Body of pancreas (tissue), 4 donors: Measurements from ENCODE around the gene SMARCB1. TPM values are rescaled to one million over a fixed set of nuclear protein-coding genes. Genes with fewer than 3 reads are reported as not detected.

Experiments used
- ATAC-seq: fragments of 150-250 bp; one replicate; pipeline ENCODE4 v1.9.1; 2016
- DNase-seq, 4 donors: peaks; one replicate each; pipeline ENCODE4 v3.0.0-alpha.2; 2019
- H3K27ac ChIP-seq, 4 donors: fragments of 200-600 bp; sonication (generic); 1 replicate in 3 of 4; 2 replicates in 1 of 4; pipeline versions ENCODE4 v1.5.1 to v1.6.1; 2016 to 2019; ENCODE audit warnings: mild to moderate bottlenecking in 1 of 4, mixed read lengths in 1 of 4, moderate library complexity in 1 of 4
- H3K27me3 ChIP-seq, 2 donors: fragments of 200-600 bp; sonication (generic); one replicate each; pipeline ENCODE4 v1.6.0; 2016; ENCODE audit warnings: mild to moderate bottlenecking in 1 of 2
- H3K36me3 ChIP-seq, 2 donors: fragments of 200-600 bp; sonication (generic); replicated peaks in 1 of 2; 2 replicates each; pipeline ENCODE4 v1.5.1; 2016; ENCODE audit warnings: low read depth in 2 of 2; ENCODE audit not compliant: insufficient read depth in 1 of 2
- H3K4me1 ChIP-seq: fragments of 200-600 bp; sonication (generic); one replicate; pipeline ENCODE4 v1.6.0; 2016
- H3K4me3 ChIP-seq, 2 donors: fragments of 200-600 bp; sonication (generic); 1 replicate in 1 of 2; 2 replicates in 1 of 2; pipeline ENCODE4 v1.5.1; 2016 to 2019
- H3K9me3 ChIP-seq, 3 donors: fragments of 200-600 bp; sonication (generic); 1 replicate in 2 of 3; 2 replicates in 1 of 3; pipeline ENCODE4 v1.5.1; 2016
- POLR2A ChIP-seq, 3 donors: fragments of 450-650 bp; IDR thresholded peaks; one replicate each; pipeline ENCODE4 v1.6.1; 2016; ENCODE audit warnings: antibody characterized with exemption in 3 of 3, mild to moderate bottlenecking in 2 of 3
- WGBS, 2 donors: methylation state at CpG; one replicate each; pipeline ENCODE4 v1.1.5; 2017; 5-methylcytosine and 5-hydroxymethylcytosine counted together
- intact Hi-C: fragments of 100-400 bp; cut with DNase I; formaldehyde crosslinking; loops from one replicate; pipeline ENCODE4 v1.15.1; 2023
- total RNA-seq, 2 donors: library from RNA; depleted of rRNA; stranded (reverse); fragments of >200 nt; gene quantifications; one replicate each; pipeline ENCODE4 v1.1.0, GENCODE V29; 2016
- TF ChIP-seq, protein P1 (sequence below), 7 experiments: fragments of 450-650 bp in 4 of 7; fragments of 200-600 bp in 3 of 7; sonication (generic) in 3 of 7; IDR thresholded peaks; one replicate each; pipeline ENCODE4 v1.5.1; 2016 to 2019; ENCODE audit warnings: antibody characterized with exemption in 7 of 7

The SMARCB1 gene
- total RNA-seq, 2 donors from 2014 or later: 40.2 to 119 TPM

DNA sequence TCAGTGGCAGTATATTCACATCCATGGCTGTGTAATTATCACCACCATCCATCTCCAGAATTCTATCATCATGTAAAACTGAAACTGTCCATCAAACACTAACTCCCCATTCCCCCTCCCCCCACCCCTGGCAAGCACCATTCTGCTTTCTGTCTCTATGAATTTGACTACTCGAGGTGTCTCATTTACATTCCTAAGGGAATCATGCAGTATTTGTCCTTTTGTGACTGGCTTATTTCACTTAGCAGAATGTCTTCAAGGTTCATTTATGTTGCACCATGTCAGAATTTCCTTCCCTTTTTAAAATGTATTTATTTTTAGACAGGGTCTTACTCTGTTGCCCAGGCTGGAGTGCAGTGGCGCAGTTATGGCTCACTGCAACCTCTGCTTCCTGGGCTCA lies 31.8 kb downstream of the SMARCB1 start:
- no peaks in the 10 kb centered on the region for H3K9me3 ChIP-seq
- H3K4me1 ChIP-seq: no peaks in the 10 kb centered on the region
- no peak for ATAC-seq
- DNase-seq: no peak
- H3K36me3 ChIP-seq: peaks cover 0 to 21% of the 10 kb centered on the region in 2 donors
- TF ChIP-seq, protein P1, sequence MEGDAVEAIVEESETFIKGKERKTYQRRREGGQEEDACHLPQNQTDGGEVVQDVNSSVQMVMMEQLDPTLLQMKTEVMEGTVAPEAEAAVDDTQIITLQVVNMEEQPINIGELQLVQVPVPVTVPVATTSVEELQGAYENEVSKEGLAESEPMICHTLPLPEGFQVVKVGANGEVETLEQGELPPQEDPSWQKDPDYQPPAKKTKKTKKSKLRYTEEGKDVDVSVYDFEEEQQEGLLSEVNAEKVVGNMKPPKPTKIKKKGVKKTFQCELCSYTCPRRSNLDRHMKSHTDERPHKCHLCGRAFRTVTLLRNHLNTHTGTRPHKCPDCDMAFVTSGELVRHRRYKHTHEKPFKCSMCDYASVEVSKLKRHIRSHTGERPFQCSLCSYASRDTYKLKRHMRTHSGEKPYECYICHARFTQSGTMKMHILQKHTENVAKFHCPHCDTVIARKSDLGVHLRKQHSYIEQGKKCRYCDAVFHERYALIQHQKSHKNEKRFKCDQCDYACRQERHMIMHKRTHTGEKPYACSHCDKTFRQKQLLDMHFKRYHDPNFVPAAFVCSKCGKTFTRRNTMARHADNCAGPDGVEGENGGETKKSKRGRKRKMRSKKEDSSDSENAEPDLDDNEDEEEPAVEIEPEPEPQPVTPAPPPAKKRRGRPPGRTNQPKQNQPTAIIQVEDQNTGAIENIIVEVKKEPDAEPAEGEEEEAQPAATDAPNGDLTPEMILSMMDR (IDR thresholded peaks at IDR 0.05): no peak
- no peak for TF ChIP-seq POLR2A (IDR thresholded peaks at IDR 0.05)
- 82 to 98% methylated on average over 2 of the region's 2 CpGs for WGBS, 2 donors
- H3K27me3 ChIP-seq: no peaks in the 10 kb centered on the region
- H3K4me3 ChIP-seq: no peak overlapping the region
- intact Hi-C loops: no loop called here
- no peak overlapping the region for H3K27ac ChIP-seq

DNA sequence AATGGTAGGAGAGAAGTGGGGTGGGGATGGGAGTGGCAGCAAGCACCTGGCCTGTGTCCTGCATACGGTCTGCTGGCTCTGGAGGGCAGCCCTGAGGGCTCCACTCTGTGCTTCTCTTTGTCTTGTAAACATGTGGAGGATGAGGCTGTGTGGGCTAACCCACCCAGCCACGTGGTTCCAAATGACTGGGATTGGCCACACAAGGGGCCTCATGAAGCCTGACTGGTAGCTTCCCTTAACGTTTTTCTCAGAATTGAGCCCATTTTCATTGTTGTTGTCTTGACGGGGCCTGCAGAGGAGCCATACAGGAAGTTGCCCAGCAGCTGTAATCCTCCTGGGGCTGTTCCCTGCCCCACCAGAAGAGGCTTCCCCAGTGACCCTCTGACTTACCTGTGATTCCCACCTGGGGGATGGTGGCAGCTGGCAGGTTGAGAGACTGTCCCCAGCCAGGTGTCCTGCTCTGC lies 34.0 kb downstream of the SMARCB1 start:
- no peak overlapping the region for H3K4me3 ChIP-seq
- no peak for TF ChIP-seq POLR2A (IDR thresholded peaks at IDR 0.05)
- H3K36me3 ChIP-seq: peaks cover 0 to 36% of the 10 kb centered on the region in 2 donors
- H3K27ac ChIP-seq: no peak overlapping the region
- no peaks in the 10 kb centered on the region for H3K9me3 ChIP-seq
- no peaks in the 10 kb centered on the region for H3K27me3 ChIP-seq
- ATAC-seq: no peak
- intact Hi-C loops: no loop called here
- DNase-seq: no peak
- no peaks in the 10 kb centered on the region for H3K4me1 ChIP-seq
- 53 to 67% methylated on average over 3 to 4 of the region's 4 CpGs for WGBS, 2 donors

DNA sequence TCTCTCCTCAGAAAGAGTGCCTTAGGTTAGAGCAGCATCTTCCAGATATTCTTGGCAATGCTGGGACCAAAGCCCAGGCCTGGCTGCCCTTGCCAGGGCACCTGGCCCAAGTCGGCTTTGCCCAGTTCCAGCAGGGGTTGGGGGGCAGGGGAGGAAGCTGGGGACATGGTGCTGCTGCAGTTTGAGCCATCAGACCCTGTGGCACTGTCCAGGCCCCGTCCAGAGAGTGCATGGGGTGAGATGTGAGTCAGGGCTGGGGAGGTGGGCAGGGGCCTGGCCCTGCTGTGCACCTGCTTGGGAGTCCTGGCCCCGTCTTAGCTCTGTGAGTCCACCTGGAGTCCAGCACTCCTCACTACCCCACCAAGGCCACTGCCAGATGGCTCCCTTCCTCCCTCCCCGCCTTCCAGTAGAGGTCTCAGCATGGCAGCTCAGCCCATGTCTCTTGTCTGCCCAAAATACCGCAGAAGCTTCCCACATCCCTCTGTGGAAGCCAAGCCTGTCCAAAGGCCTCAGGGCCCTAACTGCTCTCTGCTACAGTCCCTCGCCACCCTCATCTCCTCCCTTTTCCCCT lies 35.4 kb downstream of the SMARCB1 start:
- Histone ChIP-seq H3K4me3 (no peak overlapping the region), H3K27me3 (no peaks in the 10 kb centered on the region), H3K9me3 (no peaks in the 10 kb centered on the region), H3K36me3 (peaks cover 4 to 40% of the 10 kb centered on the region in 2 donors), H3K27ac (no peak overlapping the region), H3K4me1 (no peaks in the 10 kb centered on the region)
- intact Hi-C loops: no loop called here
- DNase-seq (no peak), ATAC-seq (no peak)
- TF ChIP-seq POLR2A (IDR thresholded peaks at IDR 0.05): no peak
- TF ChIP-seq, protein P1 (IDR thresholded peaks at IDR 0.05): no peak
- WGBS, 2 donors: 73 to 88% methylated on average over 5 to 6 of the region's 6 CpGs

DNA sequence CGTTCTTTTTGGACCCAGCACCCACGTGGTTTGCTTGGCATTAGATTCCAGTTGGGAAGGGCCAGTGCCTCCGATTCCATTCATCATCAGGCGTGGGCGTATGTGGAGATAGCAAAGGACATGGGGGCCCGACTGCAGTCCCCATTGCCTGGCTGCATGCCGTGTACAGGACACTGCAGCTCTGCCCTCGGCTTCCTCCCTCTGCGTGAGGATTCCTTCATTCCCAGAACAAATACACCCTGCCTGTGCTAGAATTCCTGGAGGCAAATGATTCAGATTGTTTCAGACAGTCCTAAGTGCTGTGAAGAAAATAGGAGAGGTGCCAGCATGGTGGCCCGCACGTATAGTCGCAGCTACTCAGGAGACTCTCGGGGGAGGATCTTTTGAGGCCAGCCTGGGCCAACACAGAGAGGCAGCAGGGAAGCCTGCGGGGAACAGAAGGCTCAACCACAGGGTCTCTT lies 36.6 kb downstream of the SMARCB1 start:
- intact Hi-C loops: no loop called here
- TF ChIP-seq, protein P1 (IDR thresholded peaks at IDR 0.05): no peak
- no peak for TF ChIP-seq POLR2A (IDR thresholded peaks at IDR 0.05)
- Histone ChIP-seq H3K27me3 (no peaks in the 10 kb centered on the region), H3K36me3 (peaks cover 4 to 41% of the 10 kb centered on the region in 2 donors), H3K9me3 (no peaks in the 10 kb centered on the region), H3K27ac (no peak overlapping the region), H3K4me3 (no peak overlapping the region), H3K4me1 (no peaks in the 10 kb centered on the region)
- ATAC-seq (no peak), DNase-seq (no peak)
- 72 to 88% methylated on average over 12 to 14 of the region's 14 CpGs for WGBS, 2 donors

DNA sequence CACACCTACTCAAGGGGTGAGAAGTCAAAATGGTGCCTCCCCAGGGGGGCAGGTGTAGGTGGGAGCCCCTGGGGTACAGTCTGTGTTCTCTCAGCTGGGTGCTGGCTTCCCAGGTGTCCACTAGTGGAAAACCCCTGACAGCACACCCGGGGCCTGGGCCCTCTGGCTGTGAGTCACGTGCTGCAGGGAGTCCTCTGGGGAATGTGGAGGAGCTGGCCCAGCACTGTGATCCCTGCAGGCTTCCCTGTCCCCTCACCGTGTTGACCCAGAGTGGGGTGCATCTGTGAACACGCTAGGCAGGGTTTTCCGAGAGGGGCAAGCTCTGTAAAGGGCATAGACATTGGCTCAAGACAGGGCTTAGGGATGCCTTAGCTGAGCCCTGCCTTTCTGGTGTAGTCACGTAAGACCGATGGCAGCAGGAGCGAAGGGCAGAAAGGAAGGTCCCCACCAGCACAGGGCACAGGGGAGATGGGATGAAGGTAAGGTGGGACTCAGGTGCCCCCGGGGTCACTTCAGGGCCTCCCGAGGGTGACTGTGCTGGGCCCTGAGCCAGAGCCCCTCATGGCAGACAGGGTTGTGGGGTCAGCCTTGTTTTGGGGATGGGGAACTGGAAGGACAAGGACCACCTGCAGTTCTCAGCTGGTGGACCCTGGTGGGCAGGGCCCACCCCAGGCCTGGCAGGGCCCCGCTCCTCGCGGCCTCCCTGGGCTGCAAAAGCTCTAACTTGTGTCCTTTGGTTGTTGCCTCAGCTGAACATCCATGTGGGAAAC lies 37.9 kb downstream of the SMARCB1 start:
- TF ChIP-seq POLR2A (IDR thresholded peaks at IDR 0.05): no peak
- TF ChIP-seq, protein P1 (IDR thresholded peaks at IDR 0.05): no peak
- Histone ChIP-seq H3K4me1 (no peaks in the 10 kb centered on the region), H3K9me3 (no peaks in the 10 kb centered on the region), H3K27me3 (no peaks in the 10 kb centered on the region), H3K4me3 (no peak overlapping the region), H3K27ac (no peak overlapping the region), H3K36me3 (peaks cover 4 to 42% of the 10 kb centered on the region in 2 donors)
- DNase-seq: no peak
- intact Hi-C loops: no loop called here
- no peak for ATAC-seq
- WGBS, 2 donors: 74 to 94% methylated on average over 8 to 11 of the region's 13 CpGs
